MCF 10A (cell line): ENCODE measurements around the gene RALGAPB. TPM values are rescaled to one million over a fixed set of nuclear protein-coding genes. Genes with fewer than 3 reads are reported as not detected.

ENCODE experiments used
- BruUV-seq: library from RNA; stranded (reverse); fragments of 400-500 nt; replicated peaks from 2 replicates; lab custom pipeline; 2021; lab: Mats Ljungman, UMichigan
- CTCF ChIA-PET: fragments of 300-600 bp; sonication (Branson Sonifier 250); formaldehyde crosslinking; extraction: SDS; loops from one replicate; lab custom pipeline; 2021; ENCODE audit warnings: antibody characterized with exemption, inconsistent platforms; lab: Yijun Ruan, JAX
- POLR2A ChIA-PET: fragments of 300-600, 350-650 bp; sonication (Branson Sonifier 250); formaldehyde crosslinking; extraction: SDS; loops from one replicate; lab custom pipeline; 2020; ENCODE audit warnings: antibody characterized with exemption, inconsistent platforms; lab: Yijun Ruan, JAX
- DNase-seq: peaks from one replicate; pipeline ENCODE4 v3.0.0-alpha.2; 2018; ENCODE audit not compliant: unreplicated experiment
- H3K27ac Mint-ChIP-seq: one replicate; pipeline ENCODE4 v1.8.0; 2022; ENCODE audit warnings: mild to moderate bottlenecking, low read depth, mixed read lengths; ENCODE audit not compliant: unreplicated experiment
- H3K27me3 Mint-ChIP-seq: one replicate; pipeline ENCODE4 v1.8.0; 2022; ENCODE audit warnings: mixed read lengths; ENCODE audit not compliant: insufficient read depth, unreplicated experiment
- H3K36me3 Mint-ChIP-seq: one replicate; pipeline ENCODE4 v1.8.0; 2022; ENCODE audit warnings: mild to moderate bottlenecking, moderate library complexity, mixed read lengths; ENCODE audit not compliant: insufficient read depth, unreplicated experiment
- H3K4me1 Mint-ChIP-seq: one replicate; pipeline ENCODE4 v1.8.0; 2022; ENCODE audit warnings: mixed read lengths; ENCODE audit not compliant: insufficient read depth, unreplicated experiment
- H3K4me3 Mint-ChIP-seq: one replicate; pipeline ENCODE4 v1.8.0; 2022; ENCODE audit warnings: mild to moderate bottlenecking, moderate library complexity, mixed read lengths; ENCODE audit not compliant: unreplicated experiment
- H3K9me3 Mint-ChIP-seq: one replicate; pipeline ENCODE4 v1.8.0; 2022; ENCODE audit warnings: mixed read lengths; ENCODE audit not compliant: unreplicated experiment
- CTCF ChIP-seq: fragments of 200-600 bp; IDR thresholded peaks from one replicate; pipeline ENCODE4 v1.8.0; 2022; ENCODE audit warnings: antibody characterized with exemption, mild to moderate bottlenecking; ENCODE audit not compliant: unreplicated experiment
- intact Hi-C: fragments of 100-400 bp; cut with micrococcal nuclease; formaldehyde crosslinking; loops from 2 replicates; pipeline ENCODE4 v1.14.1; 2022
- total RNA-seq: library from RNA; stranded (reverse); gene quantifications from 2 replicates; pipeline ENCODE4 v1.2.3, GENCODE V29; 2022

Gene RALGAPB
- total RNA-seq, 1 experiment from 2014 or later = 33.8 TPM

DNA sequence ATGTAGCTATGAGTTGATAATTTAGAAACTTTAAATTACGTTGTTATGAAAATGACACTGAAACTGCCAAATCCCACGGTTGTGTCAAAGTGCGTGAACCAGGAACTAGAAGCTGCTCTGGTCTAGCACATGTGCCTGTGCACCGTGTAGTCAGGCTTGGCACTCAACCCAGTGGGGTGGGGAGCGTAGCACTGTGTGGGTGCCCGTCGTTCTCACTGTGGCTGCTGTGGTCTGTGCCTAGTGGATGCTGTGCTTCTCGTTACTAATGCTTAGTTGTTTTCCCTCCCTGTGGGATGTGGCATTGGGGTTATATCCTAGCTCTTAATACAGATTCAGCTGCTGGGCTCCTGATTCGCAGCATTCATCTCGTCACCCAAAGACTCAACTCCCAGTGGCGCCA lies 62.1 kb downstream of the RALGAPB start:
- no TSS peak for BruUV-seq
- CTCF ChIA-PET = interaction anchor here (1.2 to 2.3 kb wide), 2 partner anchors 9 to 62 kb away, joined by 4 to 12 read pairs; partner anchors contain the start of gene RALGAPB
- no peak for TF ChIP-seq CTCF

DNA sequence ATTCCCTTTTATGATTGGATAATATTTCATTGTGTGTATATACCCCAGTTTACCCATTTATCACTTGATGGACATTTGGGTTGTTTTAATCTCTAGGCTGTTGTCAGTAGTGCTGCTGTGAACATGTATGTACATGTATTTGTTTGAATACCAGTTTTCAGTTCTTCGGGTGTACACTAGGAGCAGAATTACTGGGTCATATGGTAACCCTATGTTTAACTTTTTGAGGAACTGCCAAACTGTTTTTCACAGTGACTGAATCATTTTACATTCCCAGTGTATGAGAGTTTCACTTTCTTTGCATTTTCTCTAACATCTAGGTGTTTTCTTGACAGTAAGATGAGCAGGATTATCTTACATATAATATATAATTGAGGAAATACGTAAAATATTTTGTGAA lies 63.7 kb downstream of the RALGAPB start:
- H3K4me1 Mint-ChIP-seq = peaks cover 12% of the 10 kb centered on the region
- intact Hi-C loops = no loop called here
- H3K9me3 Mint-ChIP-seq = no peaks in the 10 kb centered on the region
- CTCF ChIA-PET = interaction anchor here (0.7 to 1.2 kb wide), 2 partner anchors 9 to 177 kb away, joined by 3 read pairs; no protein-coding TSS in a partner anchor
- H3K4me3 Mint-ChIP-seq = no peak overlapping the region
- H3K36me3 Mint-ChIP-seq = peaks cover 91% of the 10 kb centered on the region
- POLR2A ChIA-PET = interaction anchor here (0.6 to 0.7 kb wide), 3 partner anchors 15 to 26 kb away, joined by 3 read pairs; no protein-coding TSS in a partner anchor
- H3K27me3 Mint-ChIP-seq = no peaks in the 10 kb centered on the region
- TF ChIP-seq CTCF = no peak
- no TSS peak for BruUV-seq
- H3K27ac Mint-ChIP-seq = peak overlapping the region; percentile 63
- DNase-seq = peak; percentile 9

More for the DNA sequence above, 62.1 kb downstream of the RALGAPB start:
- POLR2A ChIA-PET = interaction anchor here (1.0 to 2.7 kb wide), 6 partner anchors 10 to 99 kb away, joined by 3 to 18 read pairs (median 7); partner anchors contain the start of genes RALGAPB and SNHG17
- H3K4me3 Mint-ChIP-seq = no peak overlapping the region
- peaks cover 89% of the 10 kb centered on the region for H3K36me3 Mint-ChIP-seq
- no peak for DNase-seq
- peaks cover 12% of the 10 kb centered on the region for H3K4me1 Mint-ChIP-seq
- H3K27ac Mint-ChIP-seq = no peak overlapping the region
- intact Hi-C loops = no loop called here
- H3K27me3 Mint-ChIP-seq = no peaks in the 10 kb centered on the region
- H3K9me3 Mint-ChIP-seq = no peaks in the 10 kb centered on the region

- no peaks in the 10 kb centered on the region for H3K9me3 Mint-ChIP-seq
- TF ChIP-seq CTCF = no peak
- H3K4me1 Mint-ChIP-seq = peaks cover 12% of the 10 kb centered on the region
- DNase-seq = no peak
- no peaks in the 10 kb centered on the region for H3K27me3 Mint-ChIP-seq
- intact Hi-C loops = no loop called here
- H3K36me3 Mint-ChIP-seq = peaks cover 91% of the 10 kb centered on the region
- ChIA-PET POLR2A (interaction anchor here (0.6 kb wide), 2 partner anchors 25 to 309 kb away, joined by 3 to 5 read pairs; no protein-coding TSS in a partner anchor), CTCF (interaction anchor here (1.3 kb wide), 1 partner anchor 17 kb away, joined by 6 read pairs; no protein-coding TSS in a partner anchor)
- H3K4me3 Mint-ChIP-seq = no peak overlapping the region
- no TSS peak for BruUV-seq
- peak overlapping the region; percentile 63 for H3K27ac Mint-ChIP-seq
Observed at GRCh38 chr20:38537176-38537575, 64.5 kb downstream of the RALGAPB start.

- no TSS peak for BruUV-seq
- Mint-ChIP-seq H3K4me1 (peaks cover 12% of the 10 kb centered on the region), H3K4me3 (no peak overlapping the region), H3K27me3 (no peaks in the 10 kb centered on the region), H3K27ac (no peak overlapping the region), H3K36me3 (peaks cover 91% of the 10 kb centered on the region), H3K9me3 (no peaks in the 10 kb centered on the region)
- intact Hi-C loops = no loop called here
- ChIA-PET CTCF (interaction anchor here (0.7 to 1.8 kb wide), 5 partner anchors 20 to 510 kb away, joined by 3 to 6 read pairs (median 5); no protein-coding TSS in a partner anchor), POLR2A (interaction anchor here (1.1 to 1.6 kb wide), 4 partner anchors 8 to 423 kb away, joined by 3 to 4 read pairs (median 4); partner anchors contain the start of gene DHX35)
- DNase-seq = no peak
- TF ChIP-seq CTCF = no peak
Observed at GRCh38 chr20:38538789-38539188, 66.1 kb downstream of the RALGAPB start.
